ENCODE data around the gene ECM1.

Gene ECM1

GRCh38 chr1:150477320-150477719 is 30.6 kb upstream of the ECM1 start:
- TF ChIP-seq TAF1 (IDR thresholded peaks at IDR 0.05; ENCODE audit: low read depth) = no peak
- TF ChIP-seq RAD21 (IDR thresholded peaks at IDR 0.05; ENCODE audit: low read depth) = no peak
- TF ChIP-seq EP300 (IDR thresholded peaks at IDR 0.05; ENCODE audit: borderline replicate concordance) = no peak
- TF ChIP-seq YY1 (IDR thresholded peaks at IDR 0.05; ENCODE audit: low read depth) = no peak
- TF ChIP-seq CREB1 (IDR thresholded peaks at IDR 0.05; ENCODE audit: low read depth) = no peak
- TF ChIP-seq EGR1 (IDR thresholded peaks at IDR 0.05) = no peak
- TF ChIP-seq TCF12 (IDR thresholded peaks at IDR 0.05; ENCODE audit: low read depth) = no peak
- TF ChIP-seq MAX (IDR thresholded peaks at IDR 0.05) = no peak
- TF ChIP-seq TEAD4 (IDR thresholded peaks at IDR 0.05) = no peak
- no peak for TF ChIP-seq ZBTB7A (IDR thresholded peaks at IDR 0.05; ENCODE audit: low read depth)
- no peak for TF ChIP-seq FOXM1 (IDR thresholded peaks at IDR 0.05; ENCODE audit: borderline replicate concordance, low read depth)
- TF ChIP-seq CEBPB (IDR thresholded peaks at IDR 0.05) = no peak
- TF ChIP-seq NFIC (IDR thresholded peaks at IDR 0.05) = no peak
- TF ChIP-seq REST (IDR thresholded peaks at IDR 0.05; ENCODE audit: low read depth) = no peak
- TF ChIP-seq USF1 (IDR thresholded peaks at IDR 0.05) = no peak

- TF ChIP-seq REST (IDR thresholded peaks at IDR 0.05; ENCODE audit: low read depth) = no peak
- TF ChIP-seq FOXM1 (IDR thresholded peaks at IDR 0.05; ENCODE audit: borderline replicate concordance, low read depth) = no peak
- TF ChIP-seq TEAD4 (IDR thresholded peaks at IDR 0.05) = no peak
- TF ChIP-seq TCF12 (IDR thresholded peaks at IDR 0.05; ENCODE audit: low read depth) = no peak
- TF ChIP-seq EGR1 (IDR thresholded peaks at IDR 0.05) = no peak
- TF ChIP-seq NFIC (IDR thresholded peaks at IDR 0.05) = no peak
- TF ChIP-seq TAF1 (IDR thresholded peaks at IDR 0.05; ENCODE audit: low read depth) = no peak
- TF ChIP-seq USF1 (IDR thresholded peaks at IDR 0.05) = no peak
- TF ChIP-seq YY1 (IDR thresholded peaks at IDR 0.05; ENCODE audit: low read depth) = no peak
- TF ChIP-seq CREB1 (IDR thresholded peaks at IDR 0.05; ENCODE audit: low read depth) = no peak
- no peak for TF ChIP-seq ZBTB7A (IDR thresholded peaks at IDR 0.05; ENCODE audit: low read depth)
- no peak for TF ChIP-seq CEBPB (IDR thresholded peaks at IDR 0.05)
- no peak for TF ChIP-seq RAD21 (IDR thresholded peaks at IDR 0.05; ENCODE audit: low read depth)
- TF ChIP-seq MAX (IDR thresholded peaks at IDR 0.05) = no peak
- no peak for TF ChIP-seq EP300 (IDR thresholded peaks at IDR 0.05; ENCODE audit: borderline replicate concordance)
Measured at GRCh38 chr1:150477733-150478132, 30.2 kb upstream of the ECM1 start.

- TF ChIP-seq MAX (IDR thresholded peaks at IDR 0.05) (no peak), TAF1 (IDR thresholded peaks at IDR 0.05; ENCODE audit: low read depth) (no peak), NFIC (IDR thresholded peaks at IDR 0.05) (no peak), USF1 (IDR thresholded peaks at IDR 0.05) (no peak), REST (IDR thresholded peaks at IDR 0.05; ENCODE audit: low read depth) (no peak), CEBPB (IDR thresholded peaks at IDR 0.05) (no peak), ZBTB7A (IDR thresholded peaks at IDR 0.05; ENCODE audit: low read depth) (no peak), FOXM1 (IDR thresholded peaks at IDR 0.05; ENCODE audit: borderline replicate concordance, low read depth) (no peak), TEAD4 (IDR thresholded peaks at IDR 0.05) (no peak), EP300 (IDR thresholded peaks at IDR 0.05; ENCODE audit: borderline replicate concordance) (no peak), TCF12 (IDR thresholded peaks at IDR 0.05; ENCODE audit: low read depth) (no peak), EGR1 (IDR thresholded peaks at IDR 0.05) (no peak), RAD21 (IDR thresholded peaks at IDR 0.05; ENCODE audit: low read depth) (no peak), YY1 (IDR thresholded peaks at IDR 0.05; ENCODE audit: low read depth) (no peak), CREB1 (IDR thresholded peaks at IDR 0.05; ENCODE audit: low read depth) (no peak)
Measured at GRCh38 chr1:150479370-150479769, 28.5 kb upstream of the ECM1 start.
